ENCODE data around the gene IL20RB. TPM values are rescaled to one million over a fixed set of nuclear protein-coding genes. Genes with fewer than 3 reads are reported as not detected.
A peak's percentile ranks its signal among the peaks of the same experiment; 100 is the strongest.

The IL20RB gene
- total and polyA plus RNA-seq, 2 of the 13 experiments (the other 11 are each of a cell fraction or from before 2014, with no cell fraction given): 0.22 to 0.32 TPM

GRCh38 chr3:136955813-136956212 is 2.0 kb upstream of the IL20RB start:
- Histone ChIP-seq H3K27me3 (ENCODE audit: control insufficient read depth in 1 of 2, insufficient read depth in 2 of 2, low read length in 2 of 2) (no peaks in the 10 kb centered on the region), H2AFZ (ENCODE audit: low read length) (no peak overlapping the region), H3K4me3 (replicated peaks in 1 of 3; ENCODE audit: insufficient read depth in 1 of 3, low read depth in 2 of 3, low read length in 3 of 3) (peak overlapping the region in 1 of 3 experiments; percentile 7; a peak in 1 of 6 replicates), H3K9me3 (ENCODE audit: low read length) (no peaks in the 10 kb centered on the region), H3K4me2 (ENCODE audit: low read depth, low read length) (peak overlapping the region; percentile 56), H3K36me3 (replicated peaks in 1 of 2; ENCODE audit: control insufficient read depth in 1 of 2, insufficient read depth in 2 of 2, low read length in 2 of 2) (no peaks in the 10 kb centered on the region), H3K79me2 (ENCODE audit: insufficient read depth, low read length) (no peaks in the 10 kb centered on the region), H4K20me1 (ENCODE audit: insufficient read depth, low read length) (no peaks in the 10 kb centered on the region), H3K9ac (ENCODE audit: insufficient read depth, low read depth, low read length) (peak overlapping the region; percentile 4; the same call in 1 of the 2 replicates), H3K27ac (ENCODE audit: extremely low read length, insufficient read depth, low read length) (peak overlapping the region; percentile 41), H3K4me1 (ENCODE audit: insufficient read depth, low read length) (peaks cover 38% of the 10 kb centered on the region)
- CTCF ChIA-PET (ENCODE audit: low intra/inter-chr PET ratio, low total read pairs): no interaction called here
- BruUV-seq (replicated peaks): no TSS peak
- ATAC-seq (peak; percentile 92), DNase-seq (ENCODE audit: low spot score) (peak; percentile 81), FAIRE-seq (peak; percentile 92)
- 4% methylated on average over 2 of the region's 2 CpGs for WGBS (ENCODE audit: low lambda C conversion rate)
- POLR2A ChIA-PET: interaction anchor here (0.5 to 2.3 kb wide), 7 partner anchors 58 to 759 kb away, joined by 3 to 18 read pairs (median 3); partner anchors contain the start of genes MSL2, NCK1 and STAG1
- in situ Hi-C loops (cut with HindIII; ENCODE audit: extremely low pct_ligation_motif_present, low pct_unique_long_range_greater_than_20kb): no loop called here
- intact Hi-C loops (cut with micrococcal nuclease; ENCODE audit: unreplicated experiment): no loop called here
- TF ChIP-seq RARA (CRISPR knock-in tag; IDR thresholded peaks at IDR 0.05) (peak; percentile 53), SALL1 (CRISPR knock-in tag; IDR thresholded peaks at IDR 0.05) (peak; percentile 12; the same call in 1 of the 2 replicates), ZNF343 (CRISPR knock-in tag; IDR thresholded peaks at IDR 0.05) (no peak), KMT2A (CRISPR knock-in tag; IDR thresholded peaks at IDR 0.05) (no peak), NFATC3 (CRISPR knock-in tag; IDR thresholded peaks at IDR 0.05) (no peak), MATR3 (CRISPR knock-in tag; IDR thresholded peaks at IDR 0.05) (no peak), ZNF329 (CRISPR knock-in tag; IDR thresholded peaks at IDR 0.05; ENCODE audit: low read depth) (no peak), TEAD3 (CRISPR knock-in tag; optimal IDR thresholded peaks at IDR 0.05; ENCODE audit: borderline replicate concordance) (peak; percentile 85), ZSCAN21 (CRISPR knock-in tag; IDR thresholded peaks at IDR 0.05; ENCODE audit: borderline replicate concordance) (no peak), PLRG1 (conservative IDR thresholded peaks at IDR 0.05) (no peak), ZFX (CRISPR knock-in tag; IDR thresholded peaks at IDR 0.05; ENCODE audit: low read depth) (no peak), PITX1 (CRISPR knock-in tag; IDR thresholded peaks at IDR 0.05) (no peak), ZNF264 (CRISPR knock-in tag; IDR thresholded peaks at IDR 0.05) (peak; percentile 85), ZFY (CRISPR knock-in tag; IDR thresholded peaks at IDR 0.05) (no peak), ZBTB7A (CRISPR knock-in tag; IDR thresholded peaks at IDR 0.05) (no peak), AHR (CRISPR knock-in tag; IDR thresholded peaks at IDR 0.05) (no peak), ZMYM3 (CRISPR knock-in tag; IDR thresholded peaks at IDR 0.05) (no peak), TRIM24 (CRISPR knock-in tag; IDR thresholded peaks at IDR 0.05) (no peak), ZFP1 (CRISPR knock-in tag; IDR thresholded peaks at IDR 0.05) (no peak), ZNF713 (CRISPR knock-in tag; IDR thresholded peaks at IDR 0.05) (no peak), SMARCC2 (IDR thresholded peaks at IDR 0.05) (no peak), MIER3 (CRISPR knock-in tag; IDR thresholded peaks at IDR 0.05; ENCODE audit: borderline replicate concordance) (0 out of 2 replicates have a peak, but pooled peaks have one; percentile 41), PCBP2 (optimal IDR thresholded peaks at IDR 0.05; ENCODE audit: low read depth, low read length, poor library complexity, severe bottlenecking) (no peak)
- TF ChIP-seq, protein P1, sequence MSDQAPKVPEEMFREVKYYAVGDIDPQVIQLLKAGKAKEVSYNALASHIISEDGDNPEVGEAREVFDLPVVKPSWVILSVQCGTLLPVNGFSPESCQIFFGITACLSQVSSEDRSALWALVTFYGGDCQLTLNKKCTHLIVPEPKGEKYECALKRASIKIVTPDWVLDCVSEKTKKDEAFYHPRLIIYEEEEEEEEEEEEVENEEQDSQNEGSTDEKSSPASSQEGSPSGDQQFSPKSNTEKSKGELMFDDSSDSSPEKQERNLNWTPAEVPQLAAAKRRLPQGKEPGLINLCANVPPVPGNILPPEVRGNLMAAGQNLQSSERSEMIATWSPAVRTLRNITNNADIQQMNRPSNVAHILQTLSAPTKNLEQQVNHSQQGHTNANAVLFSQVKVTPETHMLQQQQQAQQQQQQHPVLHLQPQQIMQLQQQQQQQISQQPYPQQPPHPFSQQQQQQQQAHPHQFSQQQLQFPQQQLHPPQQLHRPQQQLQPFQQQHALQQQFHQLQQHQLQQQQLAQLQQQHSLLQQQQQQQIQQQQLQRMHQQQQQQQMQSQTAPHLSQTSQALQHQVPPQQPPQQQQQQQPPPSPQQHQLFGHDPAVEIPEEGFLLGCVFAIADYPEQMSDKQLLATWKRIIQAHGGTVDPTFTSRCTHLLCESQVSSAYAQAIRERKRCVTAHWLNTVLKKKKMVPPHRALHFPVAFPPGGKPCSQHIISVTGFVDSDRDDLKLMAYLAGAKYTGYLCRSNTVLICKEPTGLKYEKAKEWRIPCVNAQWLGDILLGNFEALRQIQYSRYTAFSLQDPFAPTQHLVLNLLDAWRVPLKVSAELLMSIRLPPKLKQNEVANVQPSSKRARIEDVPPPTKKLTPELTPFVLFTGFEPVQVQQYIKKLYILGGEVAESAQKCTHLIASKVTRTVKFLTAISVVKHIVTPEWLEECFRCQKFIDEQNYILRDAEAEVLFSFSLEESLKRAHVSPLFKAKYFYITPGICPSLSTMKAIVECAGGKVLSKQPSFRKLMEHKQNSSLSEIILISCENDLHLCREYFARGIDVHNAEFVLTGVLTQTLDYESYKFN (CRISPR knock-in tag; conservative IDR thresholded peaks at IDR 0.05): peak; percentile 62
- TF ChIP-seq, protein P2, sequence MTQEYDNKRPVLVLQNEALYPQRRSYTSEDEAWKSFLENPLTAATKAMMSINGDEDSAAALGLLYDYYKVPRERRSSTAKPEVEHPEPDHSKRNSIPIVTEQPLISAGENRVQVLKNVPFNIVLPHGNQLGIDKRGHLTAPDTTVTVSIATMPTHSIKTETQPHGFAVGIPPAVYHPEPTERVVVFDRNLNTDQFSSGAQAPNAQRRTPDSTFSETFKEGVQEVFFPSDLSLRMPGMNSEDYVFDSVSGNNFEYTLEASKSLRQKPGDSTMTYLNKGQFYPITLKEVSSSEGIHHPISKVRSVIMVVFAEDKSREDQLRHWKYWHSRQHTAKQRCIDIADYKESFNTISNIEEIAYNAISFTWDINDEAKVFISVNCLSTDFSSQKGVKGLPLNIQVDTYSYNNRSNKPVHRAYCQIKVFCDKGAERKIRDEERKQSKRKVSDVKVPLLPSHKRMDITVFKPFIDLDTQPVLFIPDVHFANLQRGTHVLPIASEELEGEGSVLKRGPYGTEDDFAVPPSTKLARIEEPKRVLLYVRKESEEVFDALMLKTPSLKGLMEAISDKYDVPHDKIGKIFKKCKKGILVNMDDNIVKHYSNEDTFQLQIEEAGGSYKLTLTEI (CRISPR knock-in tag; conservative IDR thresholded peaks at IDR 0.05): no peak

All from HepG2 (cell line).